GM21381 (cell line): ENCODE data around the gene ICE2.

Experiments used
- ATAC-seq: cut with Tn5 transposase; IDR thresholded peaks from one replicate; pipeline ENCODE4 v1.9.1; 2021; ENCODE audit warnings: mild to moderate bottlenecking, moderate library complexity; ENCODE audit not compliant: unreplicated experiment

Gene ICE2, protein sequence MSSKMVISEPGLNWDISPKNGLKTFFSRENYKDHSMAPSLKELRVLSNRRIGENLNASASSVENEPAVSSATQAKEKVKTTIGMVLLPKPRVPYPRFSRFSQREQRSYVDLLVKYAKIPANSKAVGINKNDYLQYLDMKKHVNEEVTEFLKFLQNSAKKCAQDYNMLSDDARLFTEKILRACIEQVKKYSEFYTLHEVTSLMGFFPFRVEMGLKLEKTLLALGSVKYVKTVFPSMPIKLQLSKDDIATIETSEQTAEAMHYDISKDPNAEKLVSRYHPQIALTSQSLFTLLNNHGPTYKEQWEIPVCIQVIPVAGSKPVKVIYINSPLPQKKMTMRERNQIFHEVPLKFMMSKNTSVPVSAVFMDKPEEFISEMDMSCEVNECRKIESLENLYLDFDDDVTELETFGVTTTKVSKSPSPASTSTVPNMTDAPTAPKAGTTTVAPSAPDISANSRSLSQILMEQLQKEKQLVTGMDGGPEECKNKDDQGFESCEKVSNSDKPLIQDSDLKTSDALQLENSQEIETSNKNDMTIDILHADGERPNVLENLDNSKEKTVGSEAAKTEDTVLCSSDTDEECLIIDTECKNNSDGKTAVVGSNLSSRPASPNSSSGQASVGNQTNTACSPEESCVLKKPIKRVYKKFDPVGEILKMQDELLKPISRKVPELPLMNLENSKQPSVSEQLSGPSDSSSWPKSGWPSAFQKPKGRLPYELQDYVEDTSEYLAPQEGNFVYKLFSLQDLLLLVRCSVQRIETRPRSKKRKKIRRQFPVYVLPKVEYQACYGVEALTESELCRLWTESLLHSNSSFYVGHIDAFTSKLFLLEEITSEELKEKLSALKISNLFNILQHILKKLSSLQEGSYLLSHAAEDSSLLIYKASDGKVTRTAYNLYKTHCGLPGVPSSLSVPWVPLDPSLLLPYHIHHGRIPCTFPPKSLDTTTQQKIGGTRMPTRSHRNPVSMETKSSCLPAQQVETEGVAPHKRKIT

DNA sequence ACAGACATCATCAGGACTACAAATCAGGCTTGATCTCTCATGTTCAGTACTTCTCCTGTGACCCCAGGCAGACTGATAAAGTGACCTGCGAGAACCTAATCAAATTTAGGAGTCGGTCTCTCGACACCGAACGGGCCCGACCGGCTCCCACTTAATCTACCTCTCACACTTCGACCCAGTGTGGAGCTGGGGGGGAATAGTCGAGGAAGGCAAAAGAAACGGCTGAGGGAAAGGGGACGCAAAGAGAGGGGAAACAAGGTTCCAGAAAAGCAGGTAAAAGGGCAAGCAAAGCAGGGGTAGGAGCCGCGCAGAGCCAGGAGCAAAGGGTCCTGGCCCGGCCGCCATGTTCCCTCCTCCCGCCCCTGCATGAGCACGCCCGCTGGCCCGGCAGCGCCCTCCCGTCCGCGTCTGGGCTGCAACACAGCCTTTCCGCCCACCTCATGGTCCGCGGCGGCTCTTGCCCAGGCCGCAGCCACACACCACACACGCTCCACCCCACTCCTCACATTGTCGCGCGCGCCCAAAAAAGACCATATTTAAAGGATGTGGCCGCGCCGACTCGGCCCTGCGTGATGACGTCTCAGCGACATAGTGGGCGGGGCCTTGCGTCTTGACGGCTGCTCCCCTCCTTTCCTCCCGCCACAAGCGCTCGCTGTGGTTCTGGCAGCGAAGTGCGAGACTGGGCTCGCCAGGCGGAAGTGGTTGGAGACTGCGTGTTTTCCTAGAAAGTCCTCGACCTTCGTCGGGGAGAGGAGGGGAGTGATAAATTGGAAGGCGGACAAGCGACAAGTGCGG lies at the start of gene ICE2:
Gene ICE2 (minus strand): TSS at position 577 of the 795 bp plus-strand sequence. CDS start 1,165 bp downstream, outside the sequence.
- ATAC-seq: peak; percentile 83

DNA sequence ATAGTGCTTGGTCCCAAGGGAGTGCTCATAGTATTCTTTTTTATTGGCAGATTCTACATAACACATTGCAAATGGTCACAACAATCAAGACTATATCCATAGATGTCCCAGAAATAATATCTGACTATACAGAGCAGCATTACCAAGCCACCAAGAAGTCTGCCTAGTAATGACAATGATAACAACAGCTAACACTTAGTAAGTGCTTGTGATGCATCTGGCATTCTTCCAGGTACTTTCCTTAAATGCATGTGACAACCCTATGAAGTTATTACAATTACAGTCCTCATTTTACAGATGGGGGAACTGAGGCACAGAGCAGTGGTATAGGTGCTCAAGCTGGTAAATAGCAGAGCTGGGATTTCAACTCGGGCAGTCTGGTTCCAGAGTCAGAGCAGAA lies 49.6 kb upstream of the ICE2 start:
- ATAC-seq: no peak

DNA sequence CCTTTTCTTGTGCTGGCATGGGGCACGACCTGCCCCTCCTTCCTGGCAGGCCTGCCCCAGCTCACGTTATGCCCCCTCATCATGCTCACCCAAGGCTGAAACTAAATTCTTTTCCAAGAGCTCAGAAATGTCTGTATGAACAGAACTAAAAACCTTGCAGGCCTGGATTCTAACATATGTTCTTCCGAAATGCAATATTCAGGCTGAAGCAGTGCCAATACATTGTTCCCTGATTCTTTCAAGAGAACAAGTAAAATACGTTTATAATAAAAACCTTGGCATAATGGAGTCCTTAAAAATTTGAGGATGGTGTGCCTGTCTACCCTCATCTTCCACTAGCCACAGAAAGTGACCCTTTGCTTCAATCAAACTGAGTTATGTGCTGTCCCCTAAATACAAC lies 48.5 kb upstream of the ICE2 start:
- ATAC-seq: no peak

DNA sequence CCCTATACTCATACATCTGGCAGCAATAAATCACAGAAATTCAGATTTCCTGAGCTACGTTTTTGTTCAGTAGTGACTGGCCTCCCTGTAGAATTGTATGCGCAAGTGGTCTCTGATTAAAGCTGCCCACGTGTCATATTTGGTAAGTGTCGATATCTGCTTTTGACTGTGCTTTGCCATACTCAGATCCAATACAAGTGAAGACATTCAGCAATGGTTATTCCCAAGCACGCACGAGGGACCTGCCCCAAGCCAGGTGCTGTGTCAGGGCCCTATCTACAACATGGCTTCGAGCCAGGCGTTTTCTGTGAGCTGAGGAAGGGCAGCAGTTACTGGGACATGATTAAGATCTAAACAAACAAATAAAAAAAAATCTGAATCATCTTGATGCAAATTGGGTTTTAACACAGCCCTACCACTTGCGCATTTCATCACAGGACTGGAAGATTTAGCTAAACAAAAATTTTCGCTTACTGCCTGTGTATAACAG lies 47.2 kb upstream of the ICE2 start:
- no peak for ATAC-seq

DNA sequence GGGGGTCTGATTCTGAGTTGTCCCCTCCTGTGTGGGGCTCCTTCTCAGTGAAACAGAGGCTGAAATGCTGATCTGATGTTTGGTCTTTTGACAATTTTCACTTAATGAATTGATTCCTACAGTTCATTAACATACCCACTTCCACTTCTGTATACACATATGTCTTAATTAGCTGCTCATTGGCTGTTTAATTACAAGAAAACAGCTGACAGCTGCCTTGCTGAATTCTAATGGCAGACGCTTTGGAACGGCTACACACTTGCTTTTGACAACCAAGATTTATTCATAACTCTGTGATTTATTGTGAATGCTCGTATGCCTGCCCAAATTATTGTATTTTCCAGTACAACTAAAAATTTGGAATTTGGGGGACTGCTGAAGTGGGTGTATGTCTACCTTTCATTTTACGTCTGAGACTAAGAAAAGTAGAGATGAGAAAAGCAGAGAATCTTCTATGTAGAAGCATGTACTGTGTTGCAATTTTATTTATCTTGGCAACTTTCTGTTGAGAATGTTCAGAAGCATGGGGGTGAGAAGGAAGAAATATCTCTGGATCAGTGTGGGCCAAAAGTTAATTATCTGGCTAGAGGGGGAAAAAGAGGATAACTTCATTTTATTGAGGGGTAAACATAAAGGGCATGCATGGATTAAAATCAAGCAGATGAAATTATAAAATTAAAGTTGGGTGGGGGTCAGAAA lies 46.5 kb upstream of the ICE2 start:
- ATAC-seq: no peak

DNA sequence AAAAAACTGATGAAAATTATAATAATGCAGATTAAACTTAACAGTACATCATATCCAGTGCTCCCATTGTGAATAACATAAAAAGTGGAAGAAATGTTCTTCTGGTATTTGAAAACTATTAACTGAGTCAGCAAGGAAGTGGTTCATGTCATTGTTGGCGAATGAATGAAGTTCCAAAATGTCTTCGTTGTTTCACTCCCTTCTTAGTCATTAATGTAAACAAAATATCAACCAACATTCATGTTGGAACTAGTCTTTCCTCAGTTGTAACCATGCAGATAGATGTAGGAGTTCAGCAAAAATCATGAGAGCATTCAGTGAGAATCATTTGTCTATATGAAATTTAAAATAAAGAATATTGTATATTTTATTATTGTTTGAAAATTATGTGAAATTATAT lies 44.1 kb upstream of the ICE2 start:
- ATAC-seq: no peak

DNA sequence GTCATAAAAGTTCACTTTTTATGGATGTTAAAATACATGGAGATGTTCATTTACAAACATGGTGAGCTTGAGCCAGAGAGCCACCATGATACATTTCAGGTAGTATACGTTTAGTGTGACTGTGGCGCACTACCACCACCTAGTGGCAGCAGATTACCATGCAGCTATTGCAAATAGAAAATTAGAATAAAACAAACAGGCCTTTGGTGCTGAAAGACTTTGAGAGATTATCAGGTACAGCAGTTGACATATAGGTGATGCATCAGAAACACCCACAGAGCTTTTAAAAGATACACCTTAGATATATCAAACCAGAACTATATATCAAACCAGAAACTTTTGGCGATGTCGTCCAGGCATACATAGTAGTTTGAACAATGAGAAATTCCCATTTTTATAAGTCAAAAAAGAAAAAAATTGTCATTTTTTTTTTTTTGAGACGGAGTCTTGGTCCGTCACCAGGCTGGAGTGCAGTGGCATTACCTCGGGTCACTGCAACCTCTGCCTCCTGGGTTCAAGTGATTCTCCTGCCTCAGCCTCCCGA lies 42.0 kb upstream of the ICE2 start:
- peak; percentile 51 for ATAC-seq

DNA sequence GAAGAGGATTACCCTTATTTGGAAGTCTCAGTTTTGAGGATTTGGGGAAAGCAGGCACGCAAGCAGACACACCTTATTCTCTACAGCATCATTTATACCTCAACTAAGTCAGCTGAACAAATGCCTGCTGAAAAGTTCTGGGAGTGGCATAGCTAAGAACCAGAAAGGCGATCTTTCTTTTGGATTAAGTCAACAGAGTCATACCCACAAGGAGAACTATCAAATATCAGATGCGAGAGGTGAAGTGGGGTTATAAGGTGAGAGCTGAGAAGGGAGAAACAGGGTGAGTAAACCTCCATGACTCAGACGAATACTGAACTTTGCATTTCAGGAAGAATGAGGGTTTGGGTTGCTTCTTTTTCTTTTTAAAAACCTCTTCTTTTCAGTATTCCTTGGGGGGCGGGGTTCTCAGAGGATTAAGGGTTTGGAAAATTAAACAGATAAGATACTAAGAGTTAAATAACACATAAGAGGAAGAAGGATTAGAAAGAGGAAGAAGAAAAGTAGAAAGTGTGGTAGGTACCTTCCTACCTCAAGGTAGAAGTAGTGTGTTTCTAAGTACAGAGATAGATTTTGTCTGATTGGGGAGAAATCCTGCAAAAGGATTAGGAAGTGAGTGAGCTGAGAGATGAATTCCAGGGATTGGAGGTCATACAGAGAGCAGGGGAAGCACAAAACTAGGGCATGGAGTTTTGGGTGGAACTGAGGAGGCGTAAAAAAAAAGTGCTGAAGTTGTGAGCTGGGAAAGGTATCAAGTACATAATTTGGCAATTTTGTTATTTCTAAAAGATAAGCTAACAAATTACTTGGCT lies 41.3 kb upstream of the ICE2 start:
- ATAC-seq: peak; percentile 85

DNA sequence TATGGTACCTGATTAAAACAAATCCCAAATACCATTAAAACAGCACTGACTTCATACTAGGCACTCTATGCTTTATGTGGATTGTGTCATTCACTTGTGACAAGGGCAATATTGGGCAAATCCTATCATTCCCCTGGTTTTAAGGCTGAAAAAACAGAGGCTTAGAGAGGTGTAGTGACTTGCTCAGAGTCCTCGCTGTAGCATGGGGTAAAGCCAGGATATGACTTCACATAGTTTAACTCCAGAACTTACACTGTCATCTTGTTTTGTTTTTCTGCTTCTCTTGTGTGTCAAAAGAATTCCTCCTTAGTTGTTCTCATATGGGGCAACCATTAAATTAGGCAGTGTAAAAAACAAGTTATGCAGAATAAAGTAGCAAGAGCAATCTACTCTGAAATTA lies 40.3 kb upstream of the ICE2 start:
- no peak for ATAC-seq

DNA sequence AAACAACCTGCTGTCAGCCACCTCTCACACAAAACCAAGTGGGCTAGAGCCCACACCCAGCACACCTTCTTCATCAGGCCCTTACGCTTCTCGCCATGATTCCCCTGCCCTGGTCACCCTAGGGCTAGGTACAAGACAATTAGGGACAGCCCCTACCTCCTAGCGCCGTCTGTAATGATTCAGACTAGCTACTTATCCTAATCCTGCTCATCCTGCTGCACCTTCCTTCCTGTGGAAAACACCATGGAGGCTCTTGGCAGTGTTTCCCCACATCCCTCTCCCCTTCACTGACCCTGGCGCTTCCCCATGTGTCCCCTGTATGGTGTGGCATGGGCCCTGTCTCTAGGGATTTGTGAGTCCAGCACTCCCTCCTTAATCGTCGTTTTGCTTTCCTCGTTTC lies 39.6 kb upstream of the ICE2 start:
- no peak for ATAC-seq

DNA sequence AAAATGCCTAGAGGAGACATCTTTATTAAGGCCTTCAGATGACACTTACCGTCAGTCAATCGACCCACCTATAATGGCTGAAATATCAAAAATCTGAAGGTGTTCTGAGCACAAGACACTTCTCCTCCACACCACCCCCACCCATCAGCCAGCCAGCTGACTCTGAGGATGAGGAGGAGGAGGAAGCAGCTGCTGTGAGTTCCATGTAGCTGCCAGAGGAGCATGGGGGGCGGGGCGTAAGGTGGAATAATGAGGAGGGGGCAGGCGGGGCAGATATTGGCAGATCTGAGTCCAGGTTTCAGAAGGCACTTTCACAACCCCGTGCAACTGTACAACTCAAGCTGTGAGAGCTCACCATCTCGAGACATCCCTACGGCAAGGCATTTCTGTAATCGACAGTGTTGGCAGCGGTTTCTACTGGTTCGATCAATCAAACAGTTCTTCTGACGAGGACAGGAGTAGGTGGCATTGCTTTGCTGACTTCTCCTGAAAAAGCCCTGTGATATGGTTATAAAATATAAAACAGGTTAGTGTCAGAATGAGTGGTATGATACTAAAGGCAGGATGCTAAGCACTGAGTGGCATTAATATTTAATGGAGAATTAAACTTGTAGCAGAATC lies 35.4 kb upstream of the ICE2 start:
- no peak for ATAC-seq

DNA sequence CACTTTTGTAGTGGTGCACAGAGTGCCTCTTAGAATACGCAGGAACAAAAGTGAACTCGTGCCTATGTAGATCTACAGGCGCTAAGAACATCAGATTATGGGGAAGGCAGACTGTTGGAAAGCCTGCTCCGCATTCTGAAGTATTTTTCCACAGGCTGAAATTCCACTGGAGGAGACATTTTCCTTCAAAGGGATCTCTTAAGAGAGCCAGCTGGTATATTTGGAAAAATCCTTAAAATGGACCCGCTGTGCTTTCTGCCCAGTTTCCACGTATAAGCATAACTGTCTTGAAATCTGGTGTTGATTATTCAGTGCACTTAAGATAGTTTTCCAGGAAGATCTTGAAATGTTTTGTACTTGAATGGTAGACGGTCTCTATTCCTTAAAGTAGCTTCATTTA lies 34.7 kb upstream of the ICE2 start:
- ATAC-seq: no peak

DNA sequence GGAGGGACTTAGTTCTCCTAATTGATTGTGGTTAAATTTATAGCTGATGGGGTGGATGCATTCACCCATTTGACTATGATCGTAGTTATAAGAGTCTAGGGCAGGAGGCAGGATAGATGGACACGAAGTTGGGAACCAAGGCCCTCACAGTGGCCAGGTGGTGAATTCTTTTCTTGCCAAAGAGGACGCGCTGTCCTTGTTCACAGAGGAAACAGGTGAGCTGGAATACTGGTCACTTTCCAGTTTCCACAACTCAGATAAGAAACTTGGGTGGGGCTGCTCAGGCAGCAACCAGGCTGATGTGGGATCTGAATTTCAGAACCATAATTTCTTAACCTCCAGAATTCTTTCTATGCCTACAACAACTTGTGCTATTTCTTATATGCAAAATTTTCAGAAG lies 34.0 kb upstream of the ICE2 start:
- ATAC-seq: no peak

DNA sequence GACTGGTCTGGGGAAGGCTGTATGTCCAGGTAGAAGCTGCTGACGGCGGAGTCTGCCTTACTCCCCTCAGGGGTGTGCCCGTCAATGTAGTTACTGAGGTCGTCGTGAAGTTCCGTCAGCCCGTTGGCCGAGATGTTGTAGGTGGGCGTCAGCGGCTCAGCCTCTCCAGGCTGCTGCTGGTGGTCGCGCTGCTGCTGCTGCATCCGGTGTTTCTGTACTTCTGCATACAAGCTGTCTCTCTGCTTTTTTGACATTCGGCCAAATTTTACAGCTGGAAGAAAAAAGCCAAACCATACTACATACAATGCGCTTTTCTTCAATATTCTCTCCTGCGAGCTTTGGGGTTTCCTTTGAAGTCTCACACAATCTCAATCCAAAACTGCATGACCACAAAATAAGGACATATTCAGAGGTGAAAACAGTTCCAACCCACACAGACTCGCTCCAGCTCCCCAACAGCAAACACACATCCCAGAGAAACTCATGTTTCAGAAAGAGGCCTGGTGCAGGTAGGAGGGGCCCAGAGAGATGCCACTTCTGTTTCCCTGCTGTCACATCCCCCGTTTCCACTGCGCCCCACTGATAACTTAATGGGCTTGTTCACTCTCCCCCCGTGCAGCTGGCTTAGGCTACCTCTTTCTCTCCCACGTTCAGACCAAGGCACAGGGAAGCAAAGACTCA lies 32.5 kb upstream of the ICE2 start:
- ATAC-seq: no peak

DNA sequence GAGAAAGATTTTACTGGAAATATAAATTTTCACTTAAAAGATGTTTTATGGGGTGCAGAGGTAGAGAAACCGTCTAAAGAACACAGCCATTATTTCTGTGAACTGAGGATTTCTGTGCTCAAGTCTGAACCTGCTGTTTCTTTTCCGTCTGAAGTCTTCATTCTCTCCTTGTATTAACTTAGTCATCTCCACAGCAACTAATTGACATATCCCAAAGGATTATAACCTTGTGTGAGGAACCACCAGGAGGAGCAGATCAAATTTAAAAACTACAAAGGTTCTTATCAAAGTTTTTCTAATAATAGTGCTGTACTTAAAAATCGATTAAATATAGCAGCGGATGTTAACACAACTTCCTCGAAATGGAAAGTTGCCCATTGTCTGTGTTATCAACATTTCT lies 31.1 kb upstream of the ICE2 start:
- no peak for ATAC-seq

DNA sequence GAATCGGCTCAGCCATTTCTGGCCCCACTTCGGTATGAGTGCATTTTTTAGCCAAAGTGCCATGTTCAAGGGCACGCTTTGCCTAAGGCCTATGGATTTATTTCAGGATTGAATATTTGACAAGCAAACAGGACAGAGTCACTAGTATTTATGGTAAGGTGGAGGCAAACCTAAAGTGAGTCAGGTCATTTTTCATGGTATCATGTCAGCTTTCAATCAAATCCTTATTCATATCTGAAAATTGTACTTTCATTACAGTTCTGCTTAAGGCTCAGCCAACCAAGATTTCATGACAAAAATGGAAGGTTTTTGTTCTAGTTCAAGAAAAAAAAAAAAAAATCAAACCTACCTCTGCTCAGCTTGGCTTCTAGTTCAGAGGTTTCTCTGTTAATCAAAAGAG lies 30.5 kb upstream of the ICE2 start:
- no peak for ATAC-seq

DNA sequence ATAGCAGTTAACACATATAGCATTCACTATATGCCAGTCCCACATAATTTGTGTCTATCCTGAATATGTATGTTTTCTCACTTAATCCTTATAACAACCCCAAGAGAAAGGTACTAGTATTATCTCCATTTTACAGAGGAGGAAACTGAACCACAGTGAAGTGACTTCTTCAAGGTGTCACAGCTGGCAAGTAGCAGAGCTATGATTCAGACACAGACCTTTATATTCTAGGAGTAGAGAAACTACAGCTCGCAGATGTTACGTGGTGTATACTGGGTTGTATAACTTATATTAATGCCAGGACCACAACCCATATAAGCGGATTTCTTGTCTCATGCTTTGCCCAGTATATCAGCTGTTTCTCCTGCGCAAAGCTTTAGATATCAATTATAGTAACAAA lies 29.5 kb upstream of the ICE2 start:
- no peak for ATAC-seq
